GM19239 (cell line): ENCODE measurements around the gene KRTAP16-1.

Experiments used
- DNase-seq: peaks from one replicate; pipeline ENCODE4 v3.0.0; 2011; ENCODE audit warnings: low spot score; ENCODE audit not compliant: insufficient read length
- FAIRE-seq: peaks from 2 replicates; lab custom pipeline; 2011; peaks lifted over from hg19 to GRCh38; lab: Jason Lieb, UNC

KRTAP16-1 gene

GRCh38 chr17:41258406-41258805, 50.7 kb downstream of the KRTAP16-1 start:
- FAIRE-seq (no peak), DNase-seq (no peak)
